RWPE1 (cell line): Measurements from ENCODE around the gene CYP2A7.
"Not testable (repeated sequence)": the region's sequence is repeated elsewhere in the genome, so short reads cannot be mapped to it uniquely, and the experiment has no call there.

Experiments
- CTCF ChIA-PET: fragments of 350-600 bp; sonication (Branson Sonifier 250); formaldehyde crosslinking; extraction: SDS; loops from one replicate; lab custom pipeline; 2021; lab: Yijun Ruan, JAX
- POLR2A ChIA-PET: fragments of 400-600 bp; formaldehyde crosslinking; extraction: SDS; loops from one replicate; lab custom pipeline; 2020; ENCODE audit warnings: antibody characterized with exemption; ENCODE audit not compliant: low non-redundant PET; lab: Yijun Ruan, JAX
- DNase-seq: peaks from one replicate; pipeline ENCODE4 v3.0.0; 2012; ENCODE audit warnings: low spot score
- H3K27ac ChIP-seq: fragments of 450-650 bp; 2 replicates; pipeline ENCODE4 v1.5.1; 2017
- TF ChIP-seq, protein P1 (sequence below): fragments of 450-650 bp; conservative IDR thresholded peaks from 2 replicates; pipeline ENCODE4 v1.5.1; 2017; ENCODE audit warnings: low read depth, mild to moderate bottlenecking

The CYP2A7 gene

GRCh38 chr19:40906512-40906911, 24.5 kb upstream of the CYP2A7 start:
- CTCF ChIA-PET, result interaction anchor here (0.8 kb wide), 1 partner anchor 263 kb away, joined by 3 read pairs; no protein-coding TSS in a partner anchor
- DNase-seq, result no peak
- H3K27ac ChIP-seq, result no peak overlapping the region
- POLR2A ChIA-PET, result no interaction called here
- TF ChIP-seq, protein P1, sequence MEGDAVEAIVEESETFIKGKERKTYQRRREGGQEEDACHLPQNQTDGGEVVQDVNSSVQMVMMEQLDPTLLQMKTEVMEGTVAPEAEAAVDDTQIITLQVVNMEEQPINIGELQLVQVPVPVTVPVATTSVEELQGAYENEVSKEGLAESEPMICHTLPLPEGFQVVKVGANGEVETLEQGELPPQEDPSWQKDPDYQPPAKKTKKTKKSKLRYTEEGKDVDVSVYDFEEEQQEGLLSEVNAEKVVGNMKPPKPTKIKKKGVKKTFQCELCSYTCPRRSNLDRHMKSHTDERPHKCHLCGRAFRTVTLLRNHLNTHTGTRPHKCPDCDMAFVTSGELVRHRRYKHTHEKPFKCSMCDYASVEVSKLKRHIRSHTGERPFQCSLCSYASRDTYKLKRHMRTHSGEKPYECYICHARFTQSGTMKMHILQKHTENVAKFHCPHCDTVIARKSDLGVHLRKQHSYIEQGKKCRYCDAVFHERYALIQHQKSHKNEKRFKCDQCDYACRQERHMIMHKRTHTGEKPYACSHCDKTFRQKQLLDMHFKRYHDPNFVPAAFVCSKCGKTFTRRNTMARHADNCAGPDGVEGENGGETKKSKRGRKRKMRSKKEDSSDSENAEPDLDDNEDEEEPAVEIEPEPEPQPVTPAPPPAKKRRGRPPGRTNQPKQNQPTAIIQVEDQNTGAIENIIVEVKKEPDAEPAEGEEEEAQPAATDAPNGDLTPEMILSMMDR, result no peak

DNA sequence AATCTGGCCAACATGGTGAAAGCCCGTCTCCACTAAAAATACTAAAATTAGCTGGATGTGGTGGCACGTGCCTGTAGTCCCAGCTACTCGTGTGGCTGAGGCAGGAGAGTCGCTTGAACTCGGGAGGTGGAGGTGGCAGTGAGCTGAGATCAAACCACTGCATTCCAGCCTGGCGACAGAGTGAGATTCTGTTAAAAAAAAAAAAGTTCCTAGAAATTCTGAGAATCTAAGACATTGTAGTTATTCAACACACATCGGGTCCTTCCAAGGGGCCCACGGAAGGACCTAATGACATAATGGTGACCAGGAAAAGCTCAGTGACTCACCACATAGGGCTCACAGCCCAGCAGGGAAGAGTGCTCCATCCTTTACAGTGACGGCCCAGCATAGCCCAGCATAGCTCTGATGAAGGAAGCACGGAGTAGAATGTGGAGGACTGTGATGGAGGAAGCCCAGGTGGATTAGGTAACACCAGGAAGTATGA, 22.7 kb upstream of the CYP2A7 start:
- CTCF ChIA-PET, DNase-seq, POLR2A ChIA-PET, H3K27ac ChIP-seq: not testable (repeated sequence)

GRCh38 chr19:40901975-40902750, 20.1 kb upstream of the CYP2A7 start:
- CTCF ChIA-PET, result interaction anchor here (0.6 kb wide), 1 partner anchor 529 kb away, joined by 3 read pairs; no protein-coding TSS in a partner anchor
- DNase-seq, POLR2A ChIA-PET, H3K27ac ChIP-seq: not testable (repeated sequence)

DNA sequence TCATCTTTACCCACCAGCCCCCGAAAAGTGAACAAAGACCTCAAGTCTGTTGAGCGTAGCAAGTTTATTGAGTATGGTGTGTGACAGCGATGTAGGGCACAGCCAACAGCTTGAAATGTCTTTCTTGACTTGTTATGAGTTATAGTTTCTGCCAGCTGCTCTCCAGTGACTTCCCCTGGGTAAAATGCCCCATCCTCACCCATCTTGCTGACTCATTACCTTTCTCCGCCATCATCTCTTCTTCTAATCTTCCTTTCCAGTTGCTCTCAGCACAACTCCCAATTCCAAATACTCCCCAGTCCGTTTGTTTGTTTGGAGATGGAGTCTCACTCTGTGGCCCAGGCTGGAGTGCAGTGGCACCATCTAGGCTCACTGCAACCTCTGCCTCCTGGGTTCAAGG, 18.5 kb upstream of the CYP2A7 start:
- DNase-seq, H3K27ac ChIP-seq, POLR2A ChIA-PET: not testable (repeated sequence)
- CTCF ChIA-PET, result interaction anchor here (0.6 kb wide), 1 partner anchor 1162 kb away, joined by 3 read pairs; no protein-coding TSS in a partner anchor

- POLR2A ChIA-PET, CTCF ChIA-PET, DNase-seq, H3K27ac ChIP-seq: not testable (repeated sequence)
Observed at GRCh38 chr19:40899964-40900363, 17.9 kb upstream of the CYP2A7 start.

GRCh38 chr19:40896843-40897789, 15.1 kb upstream of the CYP2A7 start:
- H3K27ac ChIP-seq, DNase-seq: not testable (repeated sequence)
- ChIA-PET CTCF (interaction anchor here (0.7 kb wide), 1 partner anchor 263 kb away, joined by 7 read pairs; no protein-coding TSS in a partner anchor), POLR2A (interaction anchor here (0.6 kb wide), 1 partner anchor 10 kb away, joined by 3 read pairs; no protein-coding TSS in a partner anchor)

GRCh38 chr19:40896418-40896796, 14.4 kb upstream of the CYP2A7 start:
- TF ChIP-seq, protein P1, result no peak
- DNase-seq, result no peak

DNA sequence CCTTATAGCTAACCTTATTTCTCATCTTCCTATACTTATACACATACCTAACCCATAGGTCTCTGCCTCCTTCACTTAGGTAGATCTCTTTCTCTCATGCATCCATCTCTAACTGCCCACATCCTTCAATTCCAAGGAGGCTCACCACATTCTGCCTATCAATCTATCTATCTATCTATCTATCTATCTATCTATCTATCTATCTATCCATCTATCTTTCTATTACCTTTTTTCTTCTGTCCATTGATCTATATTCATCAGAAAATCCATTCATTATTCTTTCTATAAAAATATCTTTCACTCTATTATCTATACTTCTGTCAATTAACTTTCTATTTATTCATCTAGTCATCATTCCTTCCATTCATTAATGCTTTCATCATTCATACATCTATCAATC, 11.1 kb upstream of the CYP2A7 start:
- TF ChIP-seq, protein P1, result no peak
- ChIA-PET POLR2A (no interaction called here), CTCF (interaction anchor here (0.6 kb wide), 1 partner anchor 122 kb away, joined by 3 read pairs; no protein-coding TSS in a partner anchor)
- no peak overlapping the region for H3K27ac ChIP-seq
- DNase-seq, result no peak

More at GRCh38 chr19:40896418-40896796, 14.4 kb upstream of the CYP2A7 start:
- no peak overlapping the region for H3K27ac ChIP-seq
- CTCF ChIA-PET, result interaction anchor here (0.7 kb wide), 2 partner anchors 262 to 263 kb away, joined by 3 to 7 read pairs; no protein-coding TSS in a partner anchor
- POLR2A ChIA-PET, result no interaction called here
